Measurements from ENCODE around the gene PDXDC1.
"Not testable (repeated sequence)": the region's sequence is repeated elsewhere in the genome, so short reads cannot be mapped to it uniquely, and the experiment has no call there.

Gene PDXDC1

DNA sequence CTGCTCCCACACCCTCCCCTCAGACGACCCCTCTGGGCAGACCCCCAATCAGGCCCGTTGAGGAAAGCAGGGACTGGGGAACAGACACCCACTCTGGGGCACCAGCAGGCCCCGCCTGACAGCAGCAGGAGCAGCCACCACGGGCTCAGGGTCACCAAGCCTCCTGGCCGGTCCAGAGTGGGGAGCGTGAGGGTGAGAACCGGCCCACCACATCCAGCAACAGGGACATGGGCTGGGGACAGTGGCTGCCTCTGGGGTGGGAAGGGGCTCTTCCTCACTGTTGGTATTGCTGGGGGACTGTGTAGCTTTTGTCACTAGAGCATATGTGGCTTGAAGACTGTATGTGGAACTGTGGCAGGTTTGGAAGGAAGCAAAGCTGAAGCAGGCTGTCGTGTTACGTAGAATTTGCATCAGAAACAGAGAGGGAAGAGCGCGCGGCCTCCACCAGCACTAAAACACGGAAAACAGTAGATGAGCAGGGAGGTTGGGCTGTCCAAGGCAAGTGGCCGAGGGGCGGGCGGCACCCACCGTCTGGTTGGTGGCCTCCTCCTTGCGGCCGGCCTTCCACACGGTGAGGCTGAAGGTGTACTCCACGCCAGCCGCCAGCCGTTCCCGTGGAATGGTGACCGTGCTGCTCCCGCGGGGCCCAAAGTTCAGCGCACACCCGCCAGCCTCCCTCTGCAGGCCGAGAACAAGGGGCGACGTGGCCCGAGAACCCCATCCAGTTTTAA, 160.1 kb downstream of the PDXDC1 start:
- not testable (repeated sequence) for H3K27me3 ChIP-seq (ENCODE audit: control insufficient read depth, insufficient read depth, low read length); H3K9ac ChIP-seq (ENCODE audit: low read length); H3K27ac ChIP-seq (ENCODE audit: low read depth, low read length); H3K4me3 ChIP-seq (ENCODE audit: low read length); H3K36me3 ChIP-seq (ENCODE audit: control insufficient read depth, insufficient read depth, low read length); H3K4me1 ChIP-seq (ENCODE audit: control insufficient read depth, insufficient read depth, low read length)

DNA sequence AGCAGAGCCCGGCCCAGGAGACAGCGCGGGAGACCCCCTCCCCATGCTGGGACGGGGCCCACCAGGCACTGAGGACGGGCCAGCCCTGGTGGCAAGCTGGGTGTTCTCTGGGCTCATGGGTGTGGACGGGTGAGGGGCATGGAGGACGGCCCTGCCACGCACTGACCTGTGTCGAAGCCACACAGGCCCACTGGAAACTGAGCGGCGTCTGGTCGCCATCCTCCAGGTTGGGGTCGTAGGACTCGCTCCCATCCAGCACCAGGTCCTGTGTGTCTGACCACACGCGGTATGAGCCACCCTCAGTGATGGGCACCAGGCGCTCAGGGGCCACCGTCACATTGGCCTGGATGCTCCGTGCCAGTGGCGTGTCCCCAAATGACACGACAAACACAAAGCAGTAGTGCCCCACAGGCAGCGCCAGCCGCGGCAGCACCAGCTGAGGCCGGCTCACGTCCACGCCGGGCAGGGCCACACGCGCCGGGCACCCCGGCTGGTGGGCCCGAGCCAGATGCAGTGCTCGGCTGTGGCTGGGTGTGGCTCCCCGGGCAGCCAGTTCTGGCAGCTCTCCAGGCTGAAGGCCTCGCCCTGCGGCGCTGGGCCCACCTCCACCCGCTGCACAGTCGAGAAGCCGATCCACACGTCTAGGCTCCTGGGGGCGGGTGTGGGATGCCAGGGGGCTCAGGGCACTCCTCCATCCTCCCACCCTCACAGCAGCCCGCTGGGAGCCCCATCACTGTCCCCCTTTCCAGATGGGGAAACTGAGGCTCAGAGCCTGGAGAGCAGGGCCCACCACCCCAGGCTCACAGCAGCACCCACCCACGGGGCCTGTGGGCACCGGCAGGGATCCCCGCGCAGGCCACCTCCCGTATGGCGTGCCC, 160.9 kb downstream of the PDXDC1 start:
- not testable (repeated sequence) for H3K4me3 ChIP-seq (ENCODE audit: low read length); H3K36me3 ChIP-seq (ENCODE audit: control insufficient read depth, insufficient read depth, low read length); H3K4me1 ChIP-seq (ENCODE audit: control insufficient read depth, insufficient read depth, low read length)

DNA sequence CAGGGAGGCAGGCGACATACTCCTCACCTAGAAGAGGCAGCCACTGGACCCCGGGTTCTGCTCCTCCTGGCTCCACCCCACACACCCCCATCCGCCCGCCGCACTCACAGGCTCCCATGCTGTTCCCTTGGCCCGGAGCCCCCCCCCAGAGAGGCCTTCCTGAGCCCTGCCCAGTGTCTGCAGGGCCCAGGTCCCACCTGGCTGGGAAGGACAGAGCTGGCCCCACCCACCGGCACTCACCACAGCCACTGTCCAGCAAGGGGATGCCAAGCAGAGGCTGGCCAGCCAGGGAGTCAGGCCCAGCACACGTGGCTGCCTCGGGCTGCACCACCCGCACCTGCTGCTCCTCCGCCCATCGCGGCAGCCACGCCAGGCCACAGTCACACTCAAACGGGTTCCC, 162.7 kb downstream of the PDXDC1 start:
- H3K36me3 ChIP-seq (ENCODE audit: control insufficient read depth, insufficient read depth, low read length) = not testable (repeated sequence)

More for the DNA sequence above, 160.9 kb downstream of the PDXDC1 start:
- H3K27me3 ChIP-seq (ENCODE audit: control insufficient read depth, insufficient read depth, low read length); H3K27ac ChIP-seq (ENCODE audit: low read depth, low read length); H3K9ac ChIP-seq (ENCODE audit: low read length): not testable (repeated sequence)

DNA sequence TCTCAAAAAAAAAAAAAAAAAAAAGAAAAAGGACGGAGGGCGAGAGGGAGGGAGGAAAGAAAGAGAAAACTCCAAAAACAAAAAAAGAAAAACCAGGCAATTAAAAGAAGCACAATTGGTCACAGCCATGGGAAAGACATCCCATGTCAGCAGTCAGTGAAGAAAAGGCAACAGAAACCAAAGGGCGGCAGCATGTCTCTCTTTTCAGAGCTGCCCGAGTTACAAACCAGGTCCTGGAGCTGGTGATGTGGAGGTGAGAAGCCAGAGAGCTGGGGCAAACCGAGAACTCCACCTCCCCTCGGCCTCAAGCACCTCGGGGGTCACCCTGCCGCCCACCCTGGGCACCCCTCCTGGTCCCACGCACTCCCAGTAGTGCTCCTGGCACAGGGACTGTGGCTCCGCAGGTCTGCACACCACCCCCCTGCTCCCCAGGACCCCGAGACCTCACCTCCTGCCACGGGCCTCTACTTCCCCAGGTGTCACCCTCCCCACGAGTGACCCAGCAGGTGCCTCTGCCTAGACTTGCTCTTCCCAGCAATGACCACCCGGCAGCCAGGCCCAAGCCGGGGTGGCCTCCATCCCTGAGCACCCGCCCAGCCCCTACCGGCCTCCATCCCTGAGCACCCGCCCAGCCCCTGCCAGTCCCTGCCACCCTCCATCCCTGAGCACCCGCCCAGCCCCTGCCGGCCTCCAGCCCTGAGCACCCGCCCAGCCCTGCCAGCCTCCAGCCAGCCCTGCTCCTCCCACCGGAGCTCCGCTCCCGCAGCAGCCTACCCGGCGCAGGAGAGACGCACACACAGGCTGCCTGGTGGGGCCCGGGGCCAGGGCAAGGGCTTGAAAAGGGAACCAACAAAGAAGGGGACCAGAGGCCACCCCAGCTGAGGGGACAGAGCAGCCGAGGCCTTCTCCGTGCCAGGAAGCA, 165.9 kb downstream of the PDXDC1 start:
- not testable (repeated sequence) for H3K9ac ChIP-seq (ENCODE audit: low read length); H3K27me3 ChIP-seq (ENCODE audit: control insufficient read depth, insufficient read depth, low read length); H3K4me3 ChIP-seq (ENCODE audit: low read length); H3K36me3 ChIP-seq (ENCODE audit: control insufficient read depth, insufficient read depth, low read length)
- peaks cover 32% of the 10 kb centered on the region for H3K4me1 ChIP-seq (ENCODE audit: control insufficient read depth, insufficient read depth, low read length)
- peak overlapping the region; percentile 78 for H3K27ac ChIP-seq (ENCODE audit: low read depth, low read length)

More for the DNA sequence above, 162.7 kb downstream of the PDXDC1 start:
- not testable (repeated sequence) for H3K27me3 ChIP-seq (ENCODE audit: control insufficient read depth, insufficient read depth, low read length); H3K9ac ChIP-seq (ENCODE audit: low read length); H3K27ac ChIP-seq (ENCODE audit: low read depth, low read length); H3K4me3 ChIP-seq (ENCODE audit: low read length)
- peaks cover 16% of the 10 kb centered on the region for H3K4me1 ChIP-seq (ENCODE audit: control insufficient read depth, insufficient read depth, low read length)

DNA sequence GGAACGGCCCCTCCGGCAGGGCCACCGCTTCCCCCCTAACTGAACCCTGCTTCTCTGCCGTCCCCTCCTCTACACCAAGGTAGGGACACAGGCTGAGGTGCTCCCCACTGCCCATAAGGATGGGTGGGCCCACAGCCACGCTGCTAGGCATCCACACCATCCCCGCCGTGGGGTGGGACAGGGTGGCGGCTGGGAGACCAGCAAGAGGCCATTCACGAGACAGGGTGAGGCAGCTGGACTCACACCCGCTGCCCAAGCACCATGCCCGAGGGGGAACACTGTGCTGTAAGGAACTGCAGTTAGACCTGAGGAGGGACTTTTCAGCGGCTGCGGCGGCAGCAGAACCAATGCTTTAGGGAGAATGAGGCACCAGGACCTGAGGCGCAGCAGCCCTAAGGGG, 166.8 kb downstream of the PDXDC1 start:
- Histone ChIP-seq H3K27ac (ENCODE audit: low read depth, low read length) (peak overlapping the region; percentile 78), H3K4me3 (ENCODE audit: low read length) (no peak overlapping the region), H3K27me3 (ENCODE audit: control insufficient read depth, insufficient read depth, low read length) (no peaks in the 10 kb centered on the region), H3K36me3 (ENCODE audit: control insufficient read depth, insufficient read depth, low read length) (no peaks in the 10 kb centered on the region), H3K9ac (ENCODE audit: low read length) (no peak overlapping the region), H3K4me1 (ENCODE audit: control insufficient read depth, insufficient read depth, low read length) (peaks cover 40% of the 10 kb centered on the region)

DNA sequence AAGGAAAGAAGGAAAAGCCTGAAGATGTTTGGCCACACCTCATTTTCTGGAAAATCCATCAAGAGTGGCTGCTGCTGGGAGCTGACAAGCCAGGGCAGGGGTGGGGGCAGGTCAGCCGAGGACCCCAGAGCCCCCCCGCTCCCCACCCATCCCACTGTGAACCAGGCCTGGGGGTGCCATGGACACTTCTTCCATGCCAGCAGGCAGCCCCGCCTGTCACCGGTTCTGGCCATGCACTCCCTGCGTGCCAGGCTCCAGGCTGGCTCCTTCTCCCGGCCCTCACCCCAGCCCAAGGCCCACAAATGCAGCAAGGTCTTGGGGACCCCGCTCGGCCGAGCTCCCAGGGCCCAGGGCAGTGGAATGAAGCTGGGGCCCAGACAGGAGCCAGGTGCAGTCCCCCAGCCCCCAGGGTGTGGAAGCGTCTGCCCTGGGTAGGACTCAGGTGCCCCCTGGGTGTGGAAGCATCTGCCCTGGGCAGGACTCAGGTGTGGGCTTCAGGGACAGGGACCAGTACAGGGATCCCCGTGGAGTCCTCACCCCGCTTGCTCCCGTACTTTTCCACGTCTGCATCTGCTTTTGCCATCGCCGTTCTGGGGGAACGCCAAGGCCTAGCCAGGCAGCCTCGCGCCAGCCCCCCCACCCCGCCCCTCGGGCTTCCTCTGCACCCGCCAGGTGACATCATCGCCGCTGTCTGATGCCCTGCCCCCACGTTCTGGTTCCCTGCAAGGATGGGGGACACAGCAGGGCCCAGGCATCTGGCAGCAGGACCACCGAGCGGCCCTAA, 167.5 kb downstream of the PDXDC1 start:
- Histone ChIP-seq H3K4me1 (ENCODE audit: control insufficient read depth, insufficient read depth, low read length) (peaks cover 40% of the 10 kb centered on the region), H3K27ac (ENCODE audit: low read depth, low read length) (peak overlapping the region; percentile 94)
- not testable (repeated sequence) for H3K27me3 ChIP-seq (ENCODE audit: control insufficient read depth, insufficient read depth, low read length); H3K9ac ChIP-seq (ENCODE audit: low read length); H3K36me3 ChIP-seq (ENCODE audit: control insufficient read depth, insufficient read depth, low read length); H3K4me3 ChIP-seq (ENCODE audit: low read length)

DNA sequence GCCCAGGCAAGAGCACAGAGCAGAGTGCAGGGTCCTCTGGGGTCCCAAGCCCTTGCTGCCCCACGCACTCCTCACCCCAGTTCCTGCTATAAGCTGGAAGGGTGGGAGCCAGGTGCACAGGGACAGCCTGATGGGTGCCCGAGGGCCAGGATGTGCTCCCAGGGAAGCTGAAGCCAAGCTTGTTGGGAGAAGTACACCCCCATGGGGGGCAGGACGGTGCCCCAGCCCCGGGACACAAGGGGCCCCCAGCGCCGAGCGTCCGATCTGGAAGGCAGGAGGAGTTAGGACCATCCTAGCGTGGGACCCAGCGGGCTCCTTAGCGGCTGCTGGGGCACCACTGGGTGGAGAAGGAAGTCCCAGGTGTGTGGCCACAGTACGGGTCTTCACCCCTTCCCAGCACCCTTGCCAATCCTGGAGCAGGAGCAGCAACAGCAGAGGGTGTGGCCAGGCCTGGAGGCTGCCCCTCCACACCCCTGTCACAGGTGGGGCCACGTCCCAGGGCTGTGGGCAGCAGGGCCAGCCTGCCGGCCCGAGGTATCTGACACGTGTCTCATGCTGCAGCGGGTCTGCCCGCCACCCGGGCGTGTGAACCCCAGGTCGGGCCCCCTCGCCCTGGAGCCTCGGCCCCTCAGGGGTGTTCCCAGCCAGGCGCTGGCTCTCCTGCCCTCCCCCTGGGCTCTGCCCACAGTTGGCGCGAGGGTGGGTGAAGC, 168.2 kb downstream of the PDXDC1 start:
- Histone ChIP-seq H3K27ac (ENCODE audit: low read depth, low read length) (peak overlapping the region; percentile 94), H3K4me1 (ENCODE audit: control insufficient read depth, insufficient read depth, low read length) (peaks cover 40% of the 10 kb centered on the region)
- not testable (repeated sequence) for H3K9ac ChIP-seq (ENCODE audit: low read length); H3K36me3 ChIP-seq (ENCODE audit: control insufficient read depth, insufficient read depth, low read length); H3K27me3 ChIP-seq (ENCODE audit: control insufficient read depth, insufficient read depth, low read length); H3K4me3 ChIP-seq (ENCODE audit: low read length)

DNA sequence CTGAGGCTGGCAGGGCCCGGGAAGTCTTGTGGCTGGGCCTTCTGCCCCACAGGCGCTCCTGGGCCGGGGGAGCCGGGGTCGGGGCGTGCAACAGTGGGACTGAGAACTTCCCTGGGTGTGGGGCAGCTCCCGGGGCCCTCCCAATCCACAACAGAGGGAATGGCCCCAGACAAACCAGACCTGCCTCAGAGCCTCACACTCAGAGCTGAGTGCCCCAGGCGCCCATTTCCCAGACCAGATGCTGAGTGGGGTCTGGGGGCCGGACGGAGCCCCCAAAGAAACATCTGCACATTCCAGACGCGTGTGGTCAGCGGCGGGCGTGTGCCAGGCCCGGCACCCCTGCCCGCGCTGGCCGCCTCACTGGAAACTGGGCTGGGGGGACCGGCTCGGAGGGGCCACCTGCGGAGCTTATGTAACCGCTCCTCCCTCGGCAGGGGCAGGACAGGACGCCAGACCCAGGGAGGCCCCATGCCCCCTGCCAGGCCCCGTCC, 168.8 kb downstream of the PDXDC1 start:
- Histone ChIP-seq H3K4me3 (ENCODE audit: low read length) (peak overlapping the region; percentile 41), H3K27ac (ENCODE audit: low read depth, low read length) (peak overlapping the region; percentile 94), H3K4me1 (ENCODE audit: control insufficient read depth, insufficient read depth, low read length) (peaks cover 40% of the 10 kb centered on the region)
- not testable (repeated sequence) for H3K36me3 ChIP-seq (ENCODE audit: control insufficient read depth, insufficient read depth, low read length); H3K27me3 ChIP-seq (ENCODE audit: control insufficient read depth, insufficient read depth, low read length); H3K9ac ChIP-seq (ENCODE audit: low read length)

DNA sequence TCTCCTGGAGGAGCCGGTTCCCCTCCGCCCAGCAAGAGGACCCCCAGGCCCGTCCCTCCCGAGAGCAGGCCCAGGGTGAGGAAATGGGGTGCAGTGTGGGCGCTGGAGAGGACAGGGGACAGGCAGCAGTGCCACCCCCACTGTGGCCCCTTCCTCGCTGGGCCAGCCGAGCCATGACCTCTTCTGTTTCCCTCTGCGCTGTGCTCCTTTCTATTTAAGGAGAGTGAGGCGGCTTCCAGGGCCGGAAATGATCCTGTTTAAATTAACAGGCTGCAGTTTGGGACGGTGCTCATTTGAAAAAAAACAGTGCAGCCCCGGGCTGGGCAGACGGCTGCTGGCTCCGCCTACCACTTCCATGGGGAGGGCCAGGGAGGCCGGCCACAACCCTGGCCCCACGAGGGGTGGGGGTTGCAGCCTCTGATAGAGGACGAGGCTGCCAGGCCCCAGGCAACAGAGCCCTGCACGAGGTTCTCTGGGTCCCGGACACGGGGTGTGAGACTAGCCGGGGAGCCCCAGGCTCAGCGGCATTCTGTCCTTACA, 169.3 kb downstream of the PDXDC1 start:
- H3K9ac ChIP-seq (ENCODE audit: low read length); H3K27me3 ChIP-seq (ENCODE audit: control insufficient read depth, insufficient read depth, low read length); H3K36me3 ChIP-seq (ENCODE audit: control insufficient read depth, insufficient read depth, low read length): not testable (repeated sequence)
- Histone ChIP-seq H3K27ac (ENCODE audit: low read depth, low read length) (peak overlapping the region; percentile 94), H3K4me1 (ENCODE audit: control insufficient read depth, insufficient read depth, low read length) (peaks cover 40% of the 10 kb centered on the region), H3K4me3 (ENCODE audit: low read length) (peak overlapping the region; percentile 41)

DNA sequence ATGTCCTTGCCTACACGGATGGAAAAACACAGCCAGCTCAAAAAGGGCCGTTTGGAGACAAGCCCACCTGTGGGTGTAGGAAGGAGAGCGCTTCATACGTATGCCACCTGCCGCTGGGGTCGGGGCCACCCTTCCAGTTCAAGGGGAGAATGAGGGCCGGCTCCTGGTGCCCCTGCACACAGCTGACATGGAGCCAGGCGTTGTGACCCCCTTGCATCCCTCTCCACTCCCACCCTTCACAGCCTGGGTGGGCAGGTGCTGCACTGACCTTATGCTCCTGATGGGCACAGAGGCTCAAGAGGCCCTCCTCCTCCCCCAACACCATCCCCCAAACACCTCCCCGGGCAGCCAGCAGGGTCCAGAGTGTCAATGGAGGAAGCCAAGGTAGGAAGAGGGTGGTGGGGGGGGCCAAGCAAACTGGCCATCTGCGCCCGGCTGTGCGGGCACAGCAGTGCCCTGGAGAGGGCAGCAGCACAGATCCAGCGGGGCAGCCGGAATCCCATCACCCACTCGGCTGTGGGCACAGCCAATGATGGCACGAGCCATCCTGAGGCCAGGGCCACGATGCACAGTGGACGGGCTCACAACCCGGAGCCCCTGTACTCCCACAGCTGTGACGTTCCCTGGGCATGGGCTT, 170.1 kb downstream of the PDXDC1 start:
- not testable (repeated sequence) for H3K9ac ChIP-seq (ENCODE audit: low read length); H3K27me3 ChIP-seq (ENCODE audit: control insufficient read depth, insufficient read depth, low read length); H3K36me3 ChIP-seq (ENCODE audit: control insufficient read depth, insufficient read depth, low read length)
- H3K27ac ChIP-seq (ENCODE audit: low read depth, low read length) = peak overlapping the region; percentile 94
- H3K4me3 ChIP-seq (ENCODE audit: low read length) = peak overlapping the region; percentile 15
- peaks cover 40% of the 10 kb centered on the region for H3K4me1 ChIP-seq (ENCODE audit: control insufficient read depth, insufficient read depth, low read length)
